HG02623 (cell line): ENCODE results near the gene SNX12.
A peak's percentile ranks its signal among the peaks of the same experiment; 100 is the strongest.
"Not testable (repeated sequence)": the region's sequence is repeated elsewhere in the genome, so short reads cannot be mapped to it uniquely, and the experiment has no call there.

Source experiments
- ATAC-seq: cut with Tn5 transposase; IDR thresholded peaks from one replicate; pipeline ENCODE4 v1.9.1; 2021; ENCODE audit warnings: moderate library complexity; ENCODE audit not compliant: unreplicated experiment

SNX12 gene

GRCh38 chrX:71095033-71095432, 26.9 kb upstream of the SNX12 start:
- ATAC-seq = no peak

- ATAC-seq = no peak
Measured at GRCh38 chrX:71091263-71091662, 23.1 kb upstream of the SNX12 start.

GRCh38 chrX:71085900-71086299, 17.8 kb upstream of the SNX12 start:
- ATAC-seq = no peak

GRCh38 chrX:71082822-71083221, 14.7 kb upstream of the SNX12 start:
- ATAC-seq = no peak

DNA sequence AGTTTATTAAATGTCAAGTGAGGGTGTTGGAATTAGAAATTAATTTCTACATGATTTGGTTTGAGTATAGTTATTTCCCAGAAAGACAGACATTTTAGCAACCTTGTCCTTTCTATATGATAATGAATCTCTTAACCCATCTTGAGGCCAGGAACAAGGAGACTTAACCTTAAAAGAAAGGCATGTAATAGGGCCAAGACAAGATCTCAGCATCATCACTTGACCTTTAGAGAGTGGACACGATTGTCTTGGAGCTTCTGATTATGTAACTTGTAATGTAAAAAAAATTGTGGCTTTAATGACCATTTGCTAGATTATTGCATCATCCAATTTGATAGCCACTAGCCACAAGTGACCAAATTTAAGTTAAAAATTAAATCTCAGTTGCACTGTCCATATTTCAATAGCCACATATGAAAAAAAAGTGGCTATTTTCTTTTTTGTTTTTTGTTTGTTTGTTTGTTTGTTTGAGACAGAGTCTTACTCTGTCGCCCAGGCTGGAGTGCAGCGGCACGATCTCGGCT, 14.1 kb upstream of the SNX12 start:
- ATAC-seq = no peak

- ATAC-seq = no peak
Measured at GRCh38 chrX:71081330-71082123, 13.4 kb upstream of the SNX12 start.

DNA sequence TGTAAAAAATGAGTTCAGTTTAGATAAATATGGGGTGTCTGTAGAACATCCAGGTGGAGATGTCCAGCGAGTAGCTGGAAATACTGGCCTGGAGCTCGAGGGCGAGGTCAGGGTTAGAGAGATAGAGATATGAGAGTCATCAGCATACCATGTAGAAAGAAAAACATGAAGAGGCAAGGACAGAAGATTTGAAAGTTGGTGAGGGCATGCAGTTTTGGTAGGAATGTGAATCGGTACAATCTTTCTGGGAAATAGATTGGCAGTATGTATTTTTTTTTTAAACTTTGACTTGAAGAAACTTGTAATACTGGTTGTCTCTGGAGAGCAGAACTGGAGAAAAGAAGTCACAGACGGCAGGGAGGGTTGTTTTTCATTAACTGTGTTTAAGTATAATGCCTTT, 2.4 kb upstream of the SNX12 start:
- ATAC-seq = no peak

DNA sequence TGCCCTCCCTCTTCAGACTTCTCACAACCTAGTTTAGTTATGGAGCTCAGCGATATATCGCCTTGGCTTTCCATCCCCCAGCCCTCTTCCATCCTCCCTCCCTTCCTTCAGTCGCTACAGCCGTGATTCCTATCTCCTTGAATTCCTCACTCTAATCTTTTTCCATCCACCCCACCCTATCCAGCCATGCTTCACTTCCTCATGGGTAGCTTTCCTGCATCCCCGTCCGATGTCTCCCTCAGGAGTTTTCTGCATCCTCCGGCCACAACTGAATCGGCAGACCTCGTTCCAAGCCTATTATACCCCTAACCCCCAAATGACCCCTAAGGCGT, 456 bp downstream of the SNX12 start:
- no peak for ATAC-seq

GRCh38 chrX:71067089-71067488, 1.0 kb downstream of the SNX12 start:
- ATAC-seq = no peak

DNA sequence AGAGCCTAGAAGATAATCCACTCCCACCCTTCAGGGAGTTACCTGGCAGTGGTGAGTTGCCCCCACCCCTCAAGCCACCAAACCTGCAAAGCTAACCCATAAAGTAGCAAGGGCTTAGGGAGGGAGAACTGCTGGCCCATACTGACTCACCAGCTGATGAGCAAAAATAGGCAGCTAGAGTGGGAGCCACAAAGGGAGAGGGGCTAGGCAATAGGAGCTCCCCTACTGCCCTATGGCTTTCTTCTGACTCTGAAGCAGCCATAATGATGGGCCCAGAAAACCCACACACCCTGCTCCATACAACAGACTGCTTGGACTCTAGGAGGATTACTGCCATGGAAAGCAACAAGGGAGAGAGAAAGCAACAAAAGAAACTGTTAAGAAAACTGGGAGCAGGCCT, 8.0 kb downstream of the SNX12 start:
- ATAC-seq = no peak

DNA sequence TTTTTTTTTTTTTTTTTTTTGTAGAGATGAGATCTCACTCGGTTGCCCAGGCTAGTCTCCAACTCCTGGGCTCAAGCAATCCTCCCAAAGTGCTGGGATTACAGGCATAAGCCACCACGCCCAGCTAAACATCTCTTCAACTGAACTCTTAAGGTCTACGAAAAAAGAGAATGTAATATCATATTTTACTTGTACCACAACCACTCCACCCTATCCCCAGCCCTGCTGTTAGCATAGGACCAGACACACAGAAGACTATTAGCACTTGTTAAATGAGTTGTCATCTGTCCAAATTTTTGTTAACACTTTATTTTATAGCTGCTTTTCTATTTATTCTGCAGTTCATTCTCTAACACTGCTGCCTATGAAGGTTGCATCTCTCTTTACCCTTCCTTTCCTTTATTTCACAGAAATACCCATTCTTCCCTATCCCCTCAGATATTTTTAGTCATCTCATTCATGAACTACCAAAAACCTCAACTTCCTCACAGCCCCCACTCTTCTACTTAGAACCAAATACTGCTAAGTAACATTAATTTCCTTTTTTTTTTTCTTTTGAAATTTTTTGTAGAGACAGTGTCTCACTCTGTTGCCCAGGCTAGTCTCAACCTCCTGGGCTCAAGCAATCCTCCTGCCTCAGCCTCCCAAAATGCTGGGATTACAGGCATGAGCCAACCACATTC, 10.1 kb downstream of the SNX12 start:
- ATAC-seq = no peak

DNA sequence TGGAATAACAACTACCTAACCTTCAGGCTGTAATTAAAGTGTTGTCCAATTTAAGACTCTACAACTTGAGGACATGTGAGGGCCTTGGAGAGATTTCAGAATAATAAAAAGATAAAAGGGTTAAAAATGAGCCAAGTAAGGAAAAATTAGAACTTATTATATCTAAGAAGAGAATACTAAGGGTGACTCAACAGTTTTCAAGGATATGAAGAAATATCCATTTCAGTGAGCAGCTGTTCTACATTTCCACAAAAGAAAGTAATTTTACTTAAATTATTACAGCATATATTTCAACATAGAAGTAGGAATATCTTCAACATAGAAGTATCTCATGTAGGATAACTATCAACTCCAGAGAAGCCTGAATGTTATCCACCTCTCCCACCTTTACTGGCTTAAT, 11.3 kb downstream of the SNX12 start:
- no peak for ATAC-seq

DNA sequence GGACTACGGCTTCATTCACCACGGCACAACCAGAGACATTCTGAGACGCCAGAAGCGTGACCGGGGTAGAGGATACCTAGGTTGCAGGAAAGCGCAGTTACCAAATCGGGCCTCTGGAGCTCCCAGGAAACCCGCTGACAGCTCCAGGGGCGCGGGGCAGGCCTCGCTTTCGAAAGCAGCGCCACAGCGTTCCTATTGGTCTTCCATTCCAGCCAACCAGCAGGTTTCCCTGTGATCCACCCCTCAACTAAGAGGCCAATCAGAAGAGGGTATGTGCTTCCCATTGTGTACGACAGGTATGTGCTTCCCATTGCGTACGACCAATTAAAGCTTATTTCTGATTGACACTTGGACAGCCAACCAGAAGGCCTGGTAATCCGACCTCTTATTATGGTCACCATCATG, 14.9 kb downstream of the SNX12 start:
- peak; percentile 95 for ATAC-seq

GRCh38 chrX:71052721-71053120, 15.4 kb downstream of the SNX12 start:
- no peak for ATAC-seq

GRCh38 chrX:71047891-71048290, 20.2 kb downstream of the SNX12 start:
- not testable (repeated sequence) for ATAC-seq

- no peak for ATAC-seq
Measured at GRCh38 chrX:71017396-71017939, 50.7 kb downstream of the SNX12 start.
